Endodermal cell (in vitro differentiated cells): ENCODE measurements around the gene CRABP2. TPM values are rescaled to one million over a fixed set of nuclear protein-coding genes. Genes with fewer than 3 reads are reported as not detected.

Source experiments
- DNase-seq: peaks from one replicate; pipeline ENCODE4 v3.0.0-alpha.2; 2017
- H3K27ac ChIP-seq: 2 replicates; pipeline ENCODE4 v1.5.1; 2013; ENCODE audit warnings: mild to moderate bottlenecking, low read depth, low read length, moderate library complexity
- H3K27me3 ChIP-seq: 2 replicates; pipeline ENCODE4 v1.6.1; 2013; ENCODE audit warnings: mild to moderate bottlenecking, low read length, moderate library complexity; ENCODE audit not compliant: insufficient read depth, control insufficient read depth, poor library complexity, severe bottlenecking
- H3K36me3 ChIP-seq: 2 replicates; pipeline ENCODE4 v1.7.0; 2013; ENCODE audit warnings: mild to moderate bottlenecking, low read length, moderate library complexity; ENCODE audit not compliant: control insufficient read depth, insufficient read depth
- H3K4me1 ChIP-seq: one replicate; pipeline ENCODE4 v1.7.0; 2013; ENCODE audit warnings: low read length; ENCODE audit not compliant: control insufficient read depth, insufficient read depth
- H3K4me3 ChIP-seq: 2 replicates; pipeline ENCODE4 v1.5.1; 2013; ENCODE audit warnings: mild to moderate bottlenecking, low read length, moderate library complexity
- H3K9ac ChIP-seq: 2 replicates; pipeline ENCODE4 v1.6.1; 2013; ENCODE audit warnings: mild to moderate bottlenecking, low read length, moderate library complexity; ENCODE audit not compliant: poor library complexity, severe bottlenecking; ENCODE audit errors: extremely low read depth
- H3K9me3 ChIP-seq: 2 replicates; pipeline ENCODE4 v1.6.1; 2013; ENCODE audit warnings: mild to moderate bottlenecking, low read length, moderate library complexity; ENCODE audit not compliant: control insufficient read depth
- H3K27ac Mint-ChIP-seq: 2 replicates; pipeline ENCODE4 v1.8.0; 2020; ENCODE audit warnings: mixed read lengths
- H3K27me3 Mint-ChIP-seq: 2 replicates; pipeline ENCODE4 v1.8.0; 2021; ENCODE audit warnings: mild to moderate bottlenecking, mixed read lengths; ENCODE audit not compliant: insufficient read depth
- H3K36me3 Mint-ChIP-seq: 2 replicates; pipeline ENCODE4 v1.8.0; 2020; ENCODE audit warnings: low read depth, mixed read lengths
- H3K4me1 Mint-ChIP-seq: 2 replicates; pipeline ENCODE4 v1.8.0; 2020; ENCODE audit warnings: mixed read lengths
- H3K4me3 Mint-ChIP-seq: 2 replicates; pipeline ENCODE4 v1.8.0; 2020; ENCODE audit warnings: mild to moderate bottlenecking, moderate library complexity, mixed read lengths
- H3K9me3 Mint-ChIP-seq: 2 replicates; pipeline ENCODE4 v1.8.0; 2020; ENCODE audit warnings: mild to moderate bottlenecking, mixed read lengths
- CTCF ChIP-seq: fragments of 200-600 bp; sonication (generic); conservative IDR thresholded peaks from 2 replicates; pipeline ENCODE4 v1.5.0; 2021; ENCODE audit warnings: antibody characterized with exemption, mild to moderate bottlenecking
- WGBS, 2 experiments: methylation state at CpG; one replicate each; pipeline versions ENCODE4 v1.1.5 to v1.1.7; 2013; ENCODE audit warnings: missing lambda C conversion rate in 2 of 2, mixed read lengths in 1 of 2; ENCODE audit not compliant: insufficient coverage in 1 of 2, insufficient read length in 1 of 2; 5-methylcytosine and 5-hydroxymethylcytosine counted together
- long read RNA-seq, 4 experiments: library from polyadenylated mRNA in 2 of 4; library from RNA in 1 of 4; library from capped mRNA in 1 of 4; stranded (forward) in 3 of 4; unstranded in 1 of 4; transcript quantifications; one replicate each; pipeline ENCODE4 v2.0.0, GENCODE V29; 2020 to 2021; ENCODE audit warnings: inconsistent platforms in 1 of 4
- polyA plus RNA-seq, 2 experiments: library from polyadenylated mRNA; stranded (reverse); fragments of 50-300 nt; gene quantifications; one replicate each; pipeline ENCODE4 v1.2.3, GENCODE V29; 2013
- total RNA-seq, 2 donors: library from RNA; stranded (reverse); fragmentation: NEBNext Ultra II Directional in 1 of 2; extraction: Animal tissue kit (Norgen Biotek cat#: 25700) in 1 of 2; gene quantifications; 2 replicates in 1 of 2; 3 replicates in 1 of 2; pipeline ENCODE4 v1.2.1, GENCODE V29; 2021

The CRABP2 gene
- 100 to 1,000 TPM; 243 to 780 TPM for total RNA-seq
- 435 TPM for polyA plus RNA-seq (2013, experiment 1 of 2)
- 409 TPM for polyA plus RNA-seq (2013, experiment 2 of 2)
- long read RNA-seq, experiment 1, transcript CRABP2-203 (4 exons, 992 nt): major isoform, 329 of 393 reads
- long read RNA-seq, experiment 1, partial matches to known transcripts: 55 of 393 reads
- long read RNA-seq, experiment 1, other reads (novel, unspliced or antisense): 8 of 393 reads
- long read RNA-seq, experiment 2, transcript CRABP2-203 (4 exons, 992 nt): major isoform, 385 of 404 reads
- long read RNA-seq, experiment 2, partial matches to known transcripts: 8 of 404 reads
- long read RNA-seq, experiment 2, other reads (novel, unspliced or antisense): 7 of 404 reads
- long read RNA-seq, experiment 3, transcript CRABP2-203 (4 exons, 992 nt): major isoform, 189 of 195 reads
- long read RNA-seq, experiment 3, partial matches to known transcripts: 2 of 195 reads
- long read RNA-seq, experiment 3, other reads (novel, unspliced or antisense): 3 of 195 reads
- long read RNA-seq, experiment 4, transcript CRABP2-204 (5 exons, 1,033 nt): minor isoform, 12 of 1,636 reads
- long read RNA-seq, experiment 4, transcript CRABP2-203 (4 exons, 992 nt): major isoform, 1,539 of 1,636 reads
- long read RNA-seq, experiment 4, partial matches to known transcripts: 77 of 1,636 reads
- long read RNA-seq, experiment 4, other reads (novel, unspliced or antisense): 5 of 1,636 reads

- Histone ChIP-seq H3K36me3 (peaks cover 3% of the 10 kb centered on the region), H3K27me3 (no peaks in the 10 kb centered on the region), H3K9ac (peak within 1 kb of the TSS; percentile 54), H3K4me1 (peaks cover 20% of the 10 kb centered on the region), H3K4me3 (peak within 1 kb of the TSS; percentile 91), H3K27ac (peak within 1 kb of the TSS; percentile 71), H3K9me3 (no peaks in the 10 kb centered on the region)
- H3K27me3 Mint-ChIP-seq: peaks cover 53% of the 10 kb centered on the region
- DNase-seq: no peak
- peak within 1 kb of the TSS; percentile 72 for H3K4me3 Mint-ChIP-seq
- WGBS, 2 experiments: 0 to 2% methylated on average over 13 to 42 of the region's 42 CpGs
- peak within 1 kb of the TSS; percentile 94 for H3K27ac Mint-ChIP-seq
- no peaks in the 10 kb centered on the region for H3K9me3 Mint-ChIP-seq
- H3K36me3 Mint-ChIP-seq: peaks cover 16% of the 10 kb centered on the region
- no peak for TF ChIP-seq CTCF
- peaks cover 59% of the 10 kb centered on the region for H3K4me1 Mint-ChIP-seq
Measured at GRCh38 chr1:156705321-156705917, at the start of gene CRABP2. CRABP2 (minus strand) TSS chr1:156705583; CDS start chr1:156705446, 137 bp downstream.

GRCh38 chr1:156754219-156754618, 48.8 kb upstream of the CRABP2 start:
- no peak for TF ChIP-seq CTCF
- no peaks in the 10 kb centered on the region for H3K36me3 Mint-ChIP-seq
- Histone ChIP-seq H3K27ac (no peak overlapping the region), H3K4me1 (peaks cover 11% of the 10 kb centered on the region), H3K9me3 (no peaks in the 10 kb centered on the region), H3K27me3 (no peaks in the 10 kb centered on the region), H3K9ac (no peak overlapping the region), H3K4me3 (no peak overlapping the region), H3K36me3 (peaks cover 12% of the 10 kb centered on the region)
- H3K9me3 Mint-ChIP-seq: no peaks in the 10 kb centered on the region
- DNase-seq: no peak
- peaks cover 15% of the 10 kb centered on the region for H3K4me1 Mint-ChIP-seq
- H3K27ac Mint-ChIP-seq: no peak overlapping the region
- 93 to 96% methylated on average over 7 to 8 of the region's 8 CpGs for WGBS, 2 experiments
- no peak overlapping the region for H3K4me3 Mint-ChIP-seq
- H3K27me3 Mint-ChIP-seq: no peaks in the 10 kb centered on the region

- Mint-ChIP-seq H3K27ac (peak overlapping the region; percentile 78), H3K27me3 (no peaks in the 10 kb centered on the region), H3K9me3 (no peaks in the 10 kb centered on the region), H3K4me3 (peak overlapping the region; percentile 88), H3K36me3 (no peaks in the 10 kb centered on the region), H3K4me1 (peaks cover 28% of the 10 kb centered on the region)
- Histone ChIP-seq H3K36me3 (peaks cover 16% of the 10 kb centered on the region), H3K27ac (no peak overlapping the region), H3K9ac (peak overlapping the region; percentile 96), H3K4me1 (peaks cover 20% of the 10 kb centered on the region), H3K9me3 (no peaks in the 10 kb centered on the region), H3K27me3 (no peaks in the 10 kb centered on the region), H3K4me3 (peak overlapping the region; percentile 92)
- WGBS, 2 experiments: 78% methylated on average over 1 of the region's 1 CpG; no CpG with 5 or more reads in 1 of the 2 experiments
- no peak for TF ChIP-seq CTCF
- peak; percentile 36 for DNase-seq
Measured at GRCh38 chr1:156752843-156753482, 47.6 kb upstream of the CRABP2 start.
